Measurements from ENCODE around the gene BHLHE41. TPM values are rescaled to one million over a fixed set of nuclear protein-coding genes. Genes with fewer than 3 reads are reported as not detected.
A peak's percentile ranks its signal among the peaks of the same experiment; 100 is the strongest.

Gene BHLHE41
- total and polyA plus RNA-seq, 12 donors: 0.33 to 62.9 (median 18.8) TPM

- Histone ChIP-seq H3K4me3 (no peak overlapping the region), H3K27me3 (no peaks in the 10 kb centered on the region), H3K27ac (no peak overlapping the region), H3K9me3 (replicated peaks in 1 of 3) (no peaks in the 10 kb centered on the region), H3K36me3 (replicated peaks in 1 of 2) (no peaks in the 10 kb centered on the region), H3K4me1 (replicated peaks in 1 of 2) (peaks cover 0 to 6% of the 10 kb centered on the region in 2 donors)
- TF ChIP-seq, protein P1, sequence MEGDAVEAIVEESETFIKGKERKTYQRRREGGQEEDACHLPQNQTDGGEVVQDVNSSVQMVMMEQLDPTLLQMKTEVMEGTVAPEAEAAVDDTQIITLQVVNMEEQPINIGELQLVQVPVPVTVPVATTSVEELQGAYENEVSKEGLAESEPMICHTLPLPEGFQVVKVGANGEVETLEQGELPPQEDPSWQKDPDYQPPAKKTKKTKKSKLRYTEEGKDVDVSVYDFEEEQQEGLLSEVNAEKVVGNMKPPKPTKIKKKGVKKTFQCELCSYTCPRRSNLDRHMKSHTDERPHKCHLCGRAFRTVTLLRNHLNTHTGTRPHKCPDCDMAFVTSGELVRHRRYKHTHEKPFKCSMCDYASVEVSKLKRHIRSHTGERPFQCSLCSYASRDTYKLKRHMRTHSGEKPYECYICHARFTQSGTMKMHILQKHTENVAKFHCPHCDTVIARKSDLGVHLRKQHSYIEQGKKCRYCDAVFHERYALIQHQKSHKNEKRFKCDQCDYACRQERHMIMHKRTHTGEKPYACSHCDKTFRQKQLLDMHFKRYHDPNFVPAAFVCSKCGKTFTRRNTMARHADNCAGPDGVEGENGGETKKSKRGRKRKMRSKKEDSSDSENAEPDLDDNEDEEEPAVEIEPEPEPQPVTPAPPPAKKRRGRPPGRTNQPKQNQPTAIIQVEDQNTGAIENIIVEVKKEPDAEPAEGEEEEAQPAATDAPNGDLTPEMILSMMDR (IDR thresholded peaks at IDR 0.05): no peak
- no peak for TF ChIP-seq POLR2A (IDR thresholded peaks at IDR 0.05)
- WGBS, 4 donors: 83 to 88% (median 85%) methylated on average over 8 of the region's 8 CpGs
- intact Hi-C loops (cut with DNase I): no loop called here
- no peak for DNase-seq
Measured at GRCh38 chr12:26100666-26101349, 24.0 kb downstream of the BHLHE41 start.

DNA sequence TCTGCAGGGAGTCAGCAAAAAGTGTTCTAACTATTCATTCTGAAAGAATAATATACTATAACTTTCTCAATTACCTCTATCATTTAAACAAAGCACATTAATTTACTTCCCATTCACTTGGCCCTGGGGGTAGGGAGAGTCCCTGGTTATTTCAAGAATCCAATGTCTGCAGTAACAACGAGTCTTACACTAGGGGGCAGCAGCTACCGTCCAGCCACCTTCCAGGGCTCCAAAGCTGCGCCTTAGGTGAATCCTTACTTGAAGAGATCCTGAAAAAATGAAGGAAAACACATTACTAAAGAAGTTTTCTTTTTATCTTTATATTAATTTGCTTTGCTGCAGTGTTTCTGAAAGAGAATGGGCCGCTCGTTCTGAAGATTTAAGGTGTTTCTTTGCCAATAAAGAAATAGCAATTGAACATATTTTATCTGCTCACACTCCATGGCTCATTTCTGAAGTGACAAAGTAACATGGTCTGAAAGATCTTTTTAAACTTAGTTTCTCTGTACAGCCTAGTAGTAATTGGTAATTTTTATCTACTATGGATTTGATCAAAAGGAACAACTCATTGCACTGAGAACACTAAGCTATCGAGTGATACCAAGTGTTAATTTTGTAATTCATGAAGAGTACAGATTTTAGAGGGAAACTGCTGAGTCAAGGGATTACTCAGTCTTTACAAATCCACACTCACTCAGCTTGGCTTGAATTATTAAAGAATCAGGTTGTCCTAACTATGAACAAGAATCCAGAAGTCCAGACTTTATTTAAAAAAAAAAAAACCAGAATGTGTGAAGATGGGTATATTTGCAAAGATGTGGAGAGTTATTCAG, 27.6 kb downstream of the BHLHE41 start:
- TF ChIP-seq, protein P1 (IDR thresholded peaks at IDR 0.05): peak; percentile 88 to 98 (median 90)
- no peak for TF ChIP-seq POLR2A (IDR thresholded peaks at IDR 0.05)
- H3K36me3 ChIP-seq (replicated peaks in 1 of 2): no peaks in the 10 kb centered on the region
- DNase-seq: peak; percentile 76 to 84 (median 79)
- no peaks in the 10 kb centered on the region for H3K9me3 ChIP-seq (replicated peaks in 1 of 3)
- intact Hi-C loops (cut with DNase I): loop anchor here (5.0 to 10.0 kb wide), 3 partner anchors 428 to 605 kb away; no protein-coding TSS in a partner anchor
- H3K27ac ChIP-seq: no peak overlapping the region
- no peak overlapping the region for H3K4me3 ChIP-seq
- peaks cover 0 to 6% of the 10 kb centered on the region in 2 donors for H3K4me1 ChIP-seq (replicated peaks in 1 of 2)
- H3K27me3 ChIP-seq: no peaks in the 10 kb centered on the region
- WGBS, 4 donors: 9 to 13% (median 11%) methylated on average over 6 of the region's 6 CpGs

GRCh38 chr12:26096036-26096435, 28.8 kb downstream of the BHLHE41 start:
- WGBS, 4 donors: 95 to 100% (median 97%) methylated on average over 2 of the region's 2 CpGs
- DNase-seq: no peak
- no peak overlapping the region for H3K27ac ChIP-seq
- H3K9me3 ChIP-seq (replicated peaks in 1 of 3): no peaks in the 10 kb centered on the region
- no peak overlapping the region for H3K4me3 ChIP-seq
- no peak for TF ChIP-seq POLR2A (IDR thresholded peaks at IDR 0.05)
- TF ChIP-seq, protein P1 (IDR thresholded peaks at IDR 0.05): no peak
- no peaks in the 10 kb centered on the region for H3K36me3 ChIP-seq (replicated peaks in 1 of 2)
- intact Hi-C loops (cut with DNase I): loop anchor here (5.0 to 10.0 kb wide), 3 partner anchors 429 to 606 kb away; no protein-coding TSS in a partner anchor
- peaks cover 0 to 6% of the 10 kb centered on the region in 2 donors for H3K4me1 ChIP-seq (replicated peaks in 1 of 2)
- H3K27me3 ChIP-seq: no peaks in the 10 kb centered on the region

- TF ChIP-seq, protein P1 (IDR thresholded peaks at IDR 0.05): no peak
- no peak for TF ChIP-seq POLR2A (IDR thresholded peaks at IDR 0.05)
- intact Hi-C loops (cut with DNase I): loop anchor here (5.0 to 10.0 kb wide), 3 partner anchors 430 to 607 kb away; no protein-coding TSS in a partner anchor
- no peaks in the 10 kb centered on the region for H3K27me3 ChIP-seq
- H3K36me3 ChIP-seq (replicated peaks in 1 of 2): no peaks in the 10 kb centered on the region
- H3K27ac ChIP-seq: no peak overlapping the region
- H3K4me3 ChIP-seq: no peak overlapping the region
- DNase-seq: no peak
- 94 to 98% (median 97%) methylated on average over 2 of the region's 2 CpGs for WGBS, 4 donors
- H3K4me1 ChIP-seq (replicated peaks in 1 of 2): peaks cover 0 to 6% of the 10 kb centered on the region in 2 donors
- no peaks in the 10 kb centered on the region for H3K9me3 ChIP-seq (replicated peaks in 1 of 3)
Measured at GRCh38 chr12:26095186-26095585, 29.7 kb downstream of the BHLHE41 start.

Measured in adrenal gland (tissue), 12 donors.